HepG2 (cell line): ENCODE data around the gene RERE. TPM values are rescaled to one million over a fixed set of nuclear protein-coding genes. Genes with fewer than 3 reads are reported as not detected.

ENCODE experiments used
- ATAC-seq: fragments of 200-7000 bp; cut with Tn5 transposase; 3 replicates; pipeline ENCODE4 v1.9.1; 2020; ENCODE audit warnings: mild to moderate bottlenecking, moderate library complexity
- BruUV-seq: library from RNA; stranded (reverse); fragments of 400-500 nt; replicated peaks from 2 replicates; lab custom pipeline; 2021; lab: Mats Ljungman, UMichigan
- CTCF ChIA-PET: fragments of 300-600 bp; formaldehyde crosslinking; extraction: SDS; loops from one replicate; lab custom pipeline; 2021; ENCODE audit warnings: low total read pairs, inconsistent platforms, low intra/inter-chr PET ratio; lab: Yijun Ruan, JAX
- POLR2A ChIA-PET: fragments of 350-600 bp; sonication (Branson Sonifier 250); formaldehyde crosslinking; loops from one replicate; lab custom pipeline; 2020; ENCODE audit warnings: antibody characterized with exemption, inconsistent platforms; lab: Yijun Ruan, JAX
- DNase-seq: peaks from one replicate; pipeline ENCODE4 v3.0.0-alpha.2; 2015; ENCODE audit warnings: low spot score
- FAIRE-seq: peaks from 3 replicates; lab custom pipeline; 2011; peaks lifted over from hg19 to GRCh38; lab: Jason Lieb, UNC
- H2AFZ ChIP-seq: one replicate; pipeline ENCODE4 v1.6.1; 2011; ENCODE audit warnings: low read length, inconsistent platforms
- H3K27ac ChIP-seq: fragments of 300-600 bp; 3 replicates; pipeline ENCODE4 v1.8.0; 2011; ENCODE audit warnings: mixed run types, mild to moderate bottlenecking, mixed read lengths, low read length, inconsistent platforms; ENCODE audit not compliant: insufficient read depth; ENCODE audit errors: extremely low read length
- H3K27me3 ChIP-seq, 2 experiments: fragments of 200-600 bp in 1 of 2; 2 replicates in 1 of 2; 3 replicates in 1 of 2; pipeline versions ENCODE4 v1.6.0 to v1.8.0; 2011; ENCODE audit warnings: low read length in 2 of 2, mild to moderate bottlenecking in 2 of 2, moderate library complexity in 2 of 2, inconsistent platforms in 1 of 2; ENCODE audit not compliant: insufficient read depth in 2 of 2, control insufficient read depth in 1 of 2
- H3K36me3 ChIP-seq, 2 experiments: fragments of 200-600 bp in 1 of 2; replicated peaks in 1 of 2; 2 replicates in 1 of 2; 3 replicates in 1 of 2; pipeline versions ENCODE4 v1.5.1 to v1.8.0; 2011; ENCODE audit warnings: low read length in 2 of 2, inconsistent platforms in 1 of 2; ENCODE audit not compliant: insufficient read depth in 2 of 2, control insufficient read depth in 1 of 2
- H3K4me1 ChIP-seq: 2 replicates; pipeline ENCODE4 v1.5.1; 2012; ENCODE audit warnings: low read length, inconsistent platforms; ENCODE audit not compliant: insufficient read depth
- H3K4me2 ChIP-seq: 2 replicates; pipeline ENCODE4 v1.6.0; 2011; ENCODE audit warnings: low read depth, low read length, inconsistent platforms
- H3K4me3 ChIP-seq, 3 experiments: fragments of 200-600 bp in 1 of 3; sonication (generic), shearing (Covaris generic) in 1 of 3; replicated peaks in 1 of 3; 2 replicates each; pipeline ENCODE4 v1.5.1; 2011 to 2016; ENCODE audit warnings: low read length in 3 of 3, inconsistent platforms in 2 of 3, low read depth in 2 of 3, mild to moderate bottlenecking in 2 of 3, control low read depth in 1 of 3, mixed read lengths in 1 of 3; ENCODE audit not compliant: insufficient read depth in 1 of 3
- H3K79me2 ChIP-seq: one replicate; pipeline ENCODE4 v1.6.1; 2011; ENCODE audit warnings: low read length, inconsistent platforms; ENCODE audit not compliant: insufficient read depth
- H3K9ac ChIP-seq: 2 replicates; pipeline ENCODE4 v1.6.0; 2011; ENCODE audit warnings: mild to moderate bottlenecking, low read depth, low read length, inconsistent platforms; ENCODE audit not compliant: insufficient read depth
- H3K9me3 ChIP-seq: 2 replicates; pipeline ENCODE4 v1.5.1; 2012; ENCODE audit warnings: mild to moderate bottlenecking, low read length
- H4K20me1 ChIP-seq: 2 replicates; pipeline ENCODE4 v1.6.0; 2011; ENCODE audit warnings: inconsistent platforms, mild to moderate bottlenecking, low read length, moderate library complexity; ENCODE audit not compliant: insufficient read depth
- CEBPB ChIP-seq: IDR thresholded peaks from 2 replicates; pipeline ENCODE4 v1.6.1; 2011; ENCODE audit warnings: low read depth, low read length, improper control_type of control experiment, borderline replicate concordance
- NR2F1 ChIP-seq, 2 experiments: fragments of 450-650 bp in 1 of 2; formaldehyde crosslinking in 1 of 2; IDR thresholded peaks; 2 replicates each; pipeline versions ENCODE4 v1.5.0 to v1.6.1; 2016 to 2020; ENCODE audit warnings: mild to moderate bottlenecking in 1 of 2, missing compliant biosample characterization in 1 of 2, missing genetic modification reagents in 1 of 2, moderate library complexity in 1 of 2
- RCOR2 ChIP-seq: IDR thresholded peaks from 2 replicates; pipeline ENCODE4 v1.6.1; 2016; ENCODE audit warnings: missing biosample characterization, missing genetic modification reagents
- RORA ChIP-seq: sonication (generic); formaldehyde crosslinking; IDR thresholded peaks from 2 replicates; pipeline ENCODE4 v1.5.0; 2020; ENCODE audit warnings: mild to moderate bottlenecking, missing genetic modification reagents, moderate library complexity
- SIN3A ChIP-seq: IDR thresholded peaks from 2 replicates; pipeline ENCODE4 v1.6.1; 2011; ENCODE audit warnings: low read depth, mild to moderate bottlenecking, control low read depth, low read length, borderline replicate concordance
- SP4 ChIP-seq: sonication (generic); formaldehyde crosslinking; IDR thresholded peaks from 2 replicates; pipeline ENCODE4 v1.8.1; 2023; ENCODE audit warnings: mild to moderate bottlenecking, missing genetic modification reagents
- SSRP1 ChIP-seq: IDR thresholded peaks from 2 replicates; pipeline ENCODE4 v1.6.1; 2016; ENCODE audit warnings: control low read depth
- TFAP4 ChIP-seq: sonication (generic); IDR thresholded peaks from 2 replicates; pipeline ENCODE4 v1.6.1; 2016; ENCODE audit warnings: low read depth, borderline replicate concordance
- ZBTB38 ChIP-seq: sonication (generic); formaldehyde crosslinking; IDR thresholded peaks from 2 replicates; pipeline ENCODE4 v1.5.1; 2020; ENCODE audit warnings: mild to moderate bottlenecking, missing genetic modification reagents
- ZNF224 ChIP-seq: sonication (generic); formaldehyde crosslinking; IDR thresholded peaks from 2 replicates; pipeline ENCODE4 v1.5.0; 2020; ENCODE audit warnings: mild to moderate bottlenecking, missing genetic modification reagents
- WGBS: methylation state at CpG from one replicate; pipeline ENCODE4 v1.1.6; 2017; ENCODE audit warnings: low lambda C conversion rate; 5-methylcytosine and 5-hydroxymethylcytosine counted together
- in situ Hi-C: cut with HindIII; loops from 2 replicates; pipeline ENCODE4 v1.10.0; 2017; ENCODE audit warnings: low pct_unique_long_range_greater_than_20kb; ENCODE audit not compliant: extremely low pct_ligation_motif_present
- intact Hi-C: fragments of 100-400 bp; cut with micrococcal nuclease; formaldehyde crosslinking; loops from one replicate; pipeline ENCODE4 v1.10.0; 2022; ENCODE audit not compliant: unreplicated experiment
- polyA plus RNA-seq, 8 experiments: library from polyadenylated mRNA; depleted of rRNA in 3 of 8; stranded (reverse) in 7 of 8; unstranded in 1 of 8; fragments of >200 nt; fragmentation: Illumina TruSeq in 4 of 8; extraction: Trizol in 4 of 8; gene quantifications; 2 replicates each; pipeline versions ENCODE4 v1.2.1 to v1.2.3, GENCODE V29; 2011 to 2016; ENCODE audit warnings: low read depth in 4 of 8, missing spikeins in 1 of 8, mixed read lengths in 1 of 8; ENCODE audit not compliant: insufficient read depth in 1 of 8
- total RNA-seq, 5 experiments: library from RNA; depleted of rRNA; stranded (reverse); fragments of >200 nt; fragmentation: Illumina TruSeq; extraction: Trizol; gene quantifications; 2 replicates each; pipeline ENCODE4 v1.2.3, GENCODE V29; 2016; ENCODE audit warnings: low read depth in 1 of 5
- TF ChIP-seq, protein P1 (sequence below): sonication (generic); formaldehyde crosslinking; conservative IDR thresholded peaks from 2 replicates; pipeline ENCODE4 v1.8.0; 2022; ENCODE audit warnings: missing genetic modification reagents

The RERE gene
- total and polyA plus RNA-seq, 2 of the 13 experiments (the other 11 are each of a cell fraction or from before 2014, with no cell fraction given) = 18.3 to 21.9 TPM

DNA sequence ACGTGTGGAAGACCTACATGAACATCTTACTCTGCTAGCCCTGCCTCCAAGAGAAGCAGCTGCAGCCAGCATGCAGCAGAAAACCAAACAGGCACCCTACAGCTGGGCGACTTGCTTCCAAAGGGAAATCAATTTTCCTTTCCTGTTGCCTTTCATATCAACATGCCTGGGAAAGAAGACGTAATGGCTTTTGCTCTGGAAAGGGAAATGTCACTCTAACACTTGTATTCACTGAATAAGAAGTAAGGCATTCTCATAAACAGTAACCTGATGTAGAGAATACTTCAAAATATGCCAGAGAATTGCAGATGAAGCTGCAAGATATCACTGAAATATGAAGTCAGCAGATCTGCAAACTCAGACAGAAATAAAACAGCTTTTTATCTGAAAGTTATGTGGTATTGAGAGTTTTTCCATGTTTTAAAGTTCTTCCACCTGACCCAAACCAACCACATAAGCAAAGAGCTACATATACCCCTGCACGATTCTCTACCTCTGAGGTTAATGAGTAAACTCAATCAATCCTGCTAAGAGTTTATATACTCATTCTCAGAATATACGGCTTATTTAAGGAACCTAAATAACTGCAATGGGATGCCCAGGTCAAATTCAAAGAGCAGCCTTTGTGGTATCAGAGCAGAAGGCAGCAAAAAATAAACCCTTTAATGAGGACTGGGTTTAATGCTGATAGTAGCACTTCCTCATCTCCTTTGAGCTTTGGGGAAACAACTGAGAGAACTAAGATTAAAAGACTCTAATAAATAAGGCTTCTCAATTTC lies 150.9 kb downstream of the RERE start (continued):
- no peak for TF ChIP-seq SIN3A
- no peak for TF ChIP-seq CEBPB
- 0 out of 2 replicates have a peak, but pooled peaks have one; percentile 31 for TF ChIP-seq ZBTB38 (CRISPR knock-in tag)
- no peak for TF ChIP-seq RORA (CRISPR knock-in tag)
- TF ChIP-seq SSRP1 (CRISPR knock-in tag) = 0 out of 2 replicates have a peak, but pooled peaks have one; percentile 22
- no peak for TF ChIP-seq SP4 (CRISPR knock-in tag)
- TF ChIP-seq TFAP4 = peak; percentile 70
- no peak for TF ChIP-seq NR2F1 (CRISPR knock-in tag; IDR thresholded peaks at IDR 0.05)
- TF ChIP-seq, all 625 proteins: peak for 5

GRCh38 chr1:8665833-8666232 lies 151.6 kb downstream of the RERE start:
- H3K27ac ChIP-seq = peak overlapping the region; percentile 2

More at GRCh38 chr1:8665833-8666232, 151.6 kb downstream of the RERE start:
- CTCF ChIA-PET = no interaction called here
- TF ChIP-seq, protein P1, sequence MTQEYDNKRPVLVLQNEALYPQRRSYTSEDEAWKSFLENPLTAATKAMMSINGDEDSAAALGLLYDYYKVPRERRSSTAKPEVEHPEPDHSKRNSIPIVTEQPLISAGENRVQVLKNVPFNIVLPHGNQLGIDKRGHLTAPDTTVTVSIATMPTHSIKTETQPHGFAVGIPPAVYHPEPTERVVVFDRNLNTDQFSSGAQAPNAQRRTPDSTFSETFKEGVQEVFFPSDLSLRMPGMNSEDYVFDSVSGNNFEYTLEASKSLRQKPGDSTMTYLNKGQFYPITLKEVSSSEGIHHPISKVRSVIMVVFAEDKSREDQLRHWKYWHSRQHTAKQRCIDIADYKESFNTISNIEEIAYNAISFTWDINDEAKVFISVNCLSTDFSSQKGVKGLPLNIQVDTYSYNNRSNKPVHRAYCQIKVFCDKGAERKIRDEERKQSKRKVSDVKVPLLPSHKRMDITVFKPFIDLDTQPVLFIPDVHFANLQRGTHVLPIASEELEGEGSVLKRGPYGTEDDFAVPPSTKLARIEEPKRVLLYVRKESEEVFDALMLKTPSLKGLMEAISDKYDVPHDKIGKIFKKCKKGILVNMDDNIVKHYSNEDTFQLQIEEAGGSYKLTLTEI = no peak
- TF ChIP-seq ZNF224 (CRISPR knock-in tag) = no peak
- no peak for TF ChIP-seq RCOR2 (CRISPR knock-in tag)
- TF ChIP-seq, all 625 proteins: peak for 0
- Histone ChIP-seq H3K27me3 (no peaks in the 10 kb centered on the region), H4K20me1 (peaks cover 90% of the 10 kb centered on the region), H3K4me1 (peaks cover 100% of the 10 kb centered on the region), H3K79me2 (peaks cover 98% of the 10 kb centered on the region), H2AFZ (no peak overlapping the region), H3K9me3 (no peaks in the 10 kb centered on the region), H3K4me3 (no peak overlapping the region), H3K4me2 (no peak overlapping the region), H3K9ac (no peak overlapping the region), H3K36me3 (no peaks in the 10 kb centered on the region)
- BruUV-seq = no TSS peak
- FAIRE-seq (no peak), ATAC-seq (no peak), DNase-seq (no peak)
- in situ Hi-C loops = loop anchor here (10.0 kb wide), 1 partner anchor 101 kb away; no protein-coding TSS in a partner anchor
- intact Hi-C loops = no loop called here
- POLR2A ChIA-PET = no interaction called here
- 91% methylated on average over 2 of the region's 2 CpGs for WGBS
